Testis (tissue), 3 donors: Measurements from ENCODE around the gene F5. TPM values are rescaled to one million over a fixed set of nuclear protein-coding genes. Genes with fewer than 3 reads are reported as not detected.

Source experiments
- polyA plus RNA-seq: library from polyadenylated mRNA; stranded (reverse); fragments of 350-450 nt; fragmentation: Illumina TruSeq; extraction: RNeasy Lipid Tissue Mini Kit (QIAGEN cat#74804); gene quantifications from one replicate; pipeline ENCODE4 v1.2.3, GENCODE V29; 2014; ENCODE audit warnings: low read depth, low replicate concordance; ENCODE audit not compliant: insufficient read depth
- small RNA-seq, 2 donors: library from RNA; depleted of rRNA; stranded (forward); fragments of <200 nt; gene quantifications; one replicate each; pipeline ENCODE3, GENCODE V24; 2016
- total RNA-seq, 2 donors: library from RNA; depleted of rRNA; stranded (reverse); fragments of >200 nt; gene quantifications; one replicate each; pipeline ENCODE4 v1.2.3, GENCODE V29; 2016

F5 gene
- total and polyA plus RNA-seq, 3 donors from 2014 or later: 0.63 to 5.2 (median 2.0) TPM

Small RNA genes within 50 kb of the gene (small RNA-seq; reads per million reads assigned to genes)
- gene AL021068.2: 0 reads per million in 2 donors

Other genes starting within 250 kb of the F5 start
- 10 to 100 TPM; 21.4 to 29.0 TPM for gene NME7, start 218.7 kb downstream of the F5 start, total RNA-seq
- gene NME7, start 218.7 kb downstream of the F5 start, polyA plus RNA-seq: 24.0 TPM
- gene BLZF1, start 218.3 kb downstream of the F5 start, total RNA-seq: 10 to 100 TPM; 33.4 to 44.2 TPM
- 35.1 TPM for gene BLZF1, start 218.3 kb downstream of the F5 start, polyA plus RNA-seq
- 10 to 100 TPM; 14.2 to 27.1 TPM for gene CCDC181, start 159.0 kb downstream of the F5 start, total RNA-seq
- 17.5 TPM for gene CCDC181, start 159.0 kb downstream of the F5 start, polyA plus RNA-seq
- gene SLC19A2, start 100.5 kb downstream of the F5 start, total RNA-seq: 10 to 100 TPM; 22.5 to 26.5 TPM
- 14.6 TPM for gene SLC19A2, start 100.5 kb downstream of the F5 start, polyA plus RNA-seq
- gene SELP, start 43.6 kb upstream of the F5 start, total RNA-seq: 1 to 10 TPM; 1.7 to 3.1 TPM
- 6.4 TPM for gene SELP, start 43.6 kb upstream of the F5 start, polyA plus RNA-seq
- 1 to 10 TPM in 1 of 2 donors, under 1 TPM in 1; 0.87 to 3.2 TPM for gene SELL, start 125.1 kb upstream of the F5 start, total RNA-seq
- gene SELL, start 125.1 kb upstream of the F5 start, polyA plus RNA-seq: 4.0 TPM
- gene SELE, start 147.6 kb upstream of the F5 start, total RNA-seq: 1 to 10 TPM in 1 of 2 donors, under 1 TPM in 1; 0.47 to 1.7 TPM
- 1.2 TPM for gene SELE, start 147.6 kb upstream of the F5 start, polyA plus RNA-seq
- gene METTL18, start 208.4 kb upstream of the F5 start, total RNA-seq: 1 to 10 TPM; 6.4 to 6.6 TPM
- 8.6 TPM for gene METTL18, start 208.4 kb upstream of the F5 start, polyA plus RNA-seq